SK-N-DZ (cell line): ENCODE results near the gene GRAMD1A. TPM values are rescaled to one million over a fixed set of nuclear protein-coding genes. Genes with fewer than 3 reads are reported as not detected.
"Not testable (repeated sequence)": the region's sequence is repeated elsewhere in the genome, so short reads cannot be mapped to it uniquely, and the experiment has no call there.

Source experiments
- DNase-seq: peaks from one replicate; pipeline ENCODE4 v3.0.0-alpha.2; 2015; ENCODE audit warnings: low spot score
- polyA plus RNA-seq, 2 experiments: library from polyadenylated mRNA; depleted of rRNA; stranded (reverse); fragments of >200 nt; gene quantifications; 2 replicates each; pipeline ENCODE4 v1.2.3, GENCODE V29; 2014

Gene GRAMD1A
- 11.7 and 12.7 TPM in 2 replicates for polyA plus RNA-seq (2014; cell fraction: cytosol; rRNA removed)
- 67.5 and 104 TPM in 2 replicates for polyA plus RNA-seq (2014; cell fraction: nucleus; rRNA removed)

GRCh38 chr19:34999498-35000337 lies at the start of gene GRAMD1A:
TSS of gene GRAMD1A (plus strand) at chr19:35000323. CDS start at chr19:35000479, 156 bp downstream.
- DNase-seq: peak; percentile 77

DNA sequence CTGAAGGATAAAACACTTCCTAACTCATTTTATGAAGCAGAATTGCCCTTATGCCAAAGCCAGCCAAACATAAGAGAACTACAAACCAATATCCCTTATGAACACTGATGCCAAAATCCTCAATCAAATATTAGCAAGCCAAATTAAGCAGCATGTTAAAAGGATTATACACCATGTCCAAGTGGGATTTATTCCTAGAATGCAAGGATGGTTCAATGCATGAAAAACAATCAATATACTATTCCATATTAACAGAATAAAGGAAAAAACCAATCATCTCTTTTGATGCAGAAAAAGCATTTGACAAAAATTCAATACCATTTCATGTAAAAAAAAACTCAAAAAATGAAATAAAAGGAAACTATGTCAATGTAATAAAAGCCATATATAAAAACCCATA lies 47.0 kb upstream of the GRAMD1A start:
- no peak for DNase-seq

GRCh38 chr19:34957830-34958751 lies 42.0 kb upstream of the GRAMD1A start:
- DNase-seq: no peak

- no peak for DNase-seq
Observed at GRCh38 chr19:34959021-34959420, 41.1 kb upstream of the GRAMD1A start.

DNA sequence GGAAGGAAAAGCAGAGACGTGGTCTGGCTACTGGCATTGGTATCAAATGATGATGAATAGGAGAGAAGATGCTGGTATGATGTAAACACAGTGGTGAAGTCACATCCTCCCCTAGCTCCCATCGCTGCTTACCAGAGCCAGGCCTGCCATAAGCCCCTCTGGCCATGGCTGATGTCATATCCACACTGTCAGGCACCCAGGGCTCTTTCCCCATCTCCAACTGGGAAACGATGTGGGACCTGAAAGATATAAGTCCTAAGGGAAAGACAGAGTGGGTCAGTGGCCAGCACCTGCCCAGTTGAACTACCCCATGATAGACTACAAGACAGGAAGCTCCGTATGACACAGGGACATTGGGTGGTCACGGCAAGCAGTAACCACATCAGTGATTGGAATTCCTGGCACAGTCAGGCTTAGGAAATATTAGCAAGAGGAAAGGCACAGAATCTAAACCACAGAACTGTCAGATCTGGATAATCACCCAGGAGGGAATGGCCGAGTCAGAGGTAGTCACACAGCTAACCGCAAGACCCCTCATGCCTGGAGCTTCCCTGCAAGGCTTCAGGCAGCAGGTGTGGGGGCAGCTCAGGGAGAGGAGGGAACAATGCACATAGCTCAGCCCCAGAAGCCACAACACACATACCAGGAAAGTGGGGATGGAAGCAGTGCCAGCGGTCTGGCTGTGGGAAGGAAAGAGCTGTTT lies 39.9 kb upstream of the GRAMD1A start:
- DNase-seq: no peak

DNA sequence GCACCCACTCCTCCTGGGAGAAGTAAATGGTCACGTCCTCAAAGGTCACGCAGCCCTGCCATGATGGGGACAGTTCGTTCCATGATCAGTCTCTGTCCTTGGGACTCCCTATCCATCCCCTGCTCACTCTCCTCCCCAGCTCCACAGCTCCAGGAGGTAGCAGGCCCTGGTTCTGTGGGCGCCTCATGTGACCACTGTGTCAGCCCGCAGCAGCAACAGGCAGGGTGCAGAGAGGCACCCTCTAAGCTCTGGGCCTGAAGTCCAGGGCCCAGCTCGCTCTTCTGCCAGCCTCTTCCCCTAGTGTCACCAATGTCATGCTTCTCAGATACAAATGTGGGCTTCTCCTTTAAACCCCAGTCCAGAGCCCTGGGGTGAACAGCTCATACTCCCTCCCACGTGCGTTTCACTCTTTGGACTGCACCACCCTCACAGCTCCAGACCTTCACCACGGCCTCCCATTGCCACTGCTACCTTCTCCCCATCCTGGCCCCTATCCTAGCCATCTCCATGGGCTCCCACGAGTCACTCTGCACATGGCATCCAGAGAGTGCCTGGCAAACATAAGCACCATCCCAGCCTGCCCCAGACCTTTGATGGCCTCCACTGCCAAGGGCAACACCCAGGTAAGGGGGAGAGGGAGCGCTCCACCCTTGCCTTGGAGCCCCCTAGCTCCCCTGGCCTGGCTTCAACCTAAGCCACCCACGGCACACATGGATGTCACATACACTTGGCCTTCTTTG lies 39.0 kb upstream of the GRAMD1A start:
- no peak for DNase-seq

DNA sequence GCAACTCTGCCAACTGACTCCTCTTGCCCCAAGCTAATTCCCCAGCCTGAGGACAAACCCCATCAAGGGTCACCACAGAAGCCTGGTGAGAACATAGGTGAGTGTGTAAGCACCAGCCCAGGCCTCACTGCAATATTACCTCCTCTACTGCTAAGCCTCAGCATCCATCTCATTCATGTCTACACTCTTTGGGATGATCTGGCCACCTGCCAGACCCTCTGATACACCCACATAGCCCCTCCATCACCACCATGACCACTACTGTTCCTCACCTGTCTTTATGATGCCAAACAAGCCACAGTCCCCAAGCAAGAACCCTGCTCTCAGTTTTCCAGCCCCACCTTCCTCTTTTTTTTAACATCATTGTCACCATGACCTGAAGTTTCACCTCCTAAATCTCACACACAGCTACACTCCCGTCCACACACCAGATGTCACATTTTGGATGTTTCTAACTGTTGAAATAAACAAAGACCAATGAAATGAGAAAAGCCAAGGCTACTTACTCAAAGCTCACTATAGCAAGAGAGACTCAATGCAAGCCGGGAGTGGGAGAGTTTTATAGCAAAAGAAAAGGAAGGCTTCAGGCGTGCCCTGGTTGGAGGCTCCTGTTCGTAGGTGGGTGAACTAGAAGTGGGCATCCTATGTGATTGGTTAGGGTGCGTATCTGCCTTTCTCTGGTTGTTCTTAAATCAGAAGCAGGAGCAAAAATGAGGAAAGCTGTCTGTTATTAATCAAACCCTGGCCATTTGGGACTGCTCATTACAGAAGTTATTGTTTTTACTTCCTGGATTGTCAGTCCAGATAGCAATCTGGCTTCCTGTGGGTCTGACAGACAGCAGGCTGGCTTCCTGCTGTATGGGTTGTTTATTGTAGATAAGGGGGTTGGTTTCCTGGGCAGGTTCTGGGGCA lies 38.1 kb upstream of the GRAMD1A start:
- no peak for DNase-seq

DNA sequence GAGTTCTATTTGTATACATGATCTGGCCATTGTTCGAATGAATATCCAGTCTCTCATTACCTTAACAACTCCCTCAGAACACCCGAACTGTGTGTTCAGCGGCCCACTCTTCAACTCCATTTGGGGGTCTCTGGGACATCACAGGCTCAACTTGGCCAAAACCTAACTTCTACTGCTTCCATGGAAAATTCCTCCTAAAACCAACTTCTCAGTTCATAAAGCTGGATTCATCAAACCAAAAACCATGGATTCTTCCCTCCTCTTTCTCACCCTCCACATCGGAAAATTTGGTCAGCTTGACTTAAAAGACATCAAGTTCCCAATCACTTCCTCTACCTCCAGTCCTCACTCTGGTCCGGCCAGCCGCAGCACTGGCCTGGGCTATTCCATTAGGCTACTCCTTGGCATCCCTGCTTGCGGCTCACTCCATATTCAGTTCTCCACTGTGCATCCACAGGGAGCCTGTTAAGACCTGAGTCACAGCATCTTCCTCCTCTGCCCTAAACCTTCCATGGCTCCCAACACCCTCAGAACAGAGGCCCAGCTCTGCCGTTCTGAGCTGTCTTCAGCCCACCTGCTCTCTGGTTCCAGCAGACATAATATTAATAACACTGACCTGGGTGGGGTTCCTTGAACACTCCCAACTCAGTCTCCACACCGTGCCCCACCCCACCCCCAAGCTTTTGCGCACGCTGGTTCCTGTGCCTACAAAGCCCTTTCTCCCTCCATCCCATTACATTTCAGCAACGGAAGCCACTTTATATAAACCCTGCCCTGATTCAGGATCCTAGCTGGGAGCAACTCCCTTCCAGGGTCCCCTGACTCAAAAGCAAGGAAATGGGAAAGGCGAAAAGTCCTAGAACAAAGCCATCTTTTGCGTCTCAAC lies 37.2 kb upstream of the GRAMD1A start:
- no peak for DNase-seq

- peak; percentile 78 for DNase-seq
Observed at GRCh38 chr19:34963573-34964406, 36.3 kb upstream of the GRAMD1A start, which contains the start of gene ZNF792. TSS of gene ZNF792 (minus strand) at chr19:34964229. CDS start at chr19:34963662, 567 bp downstream.

DNA sequence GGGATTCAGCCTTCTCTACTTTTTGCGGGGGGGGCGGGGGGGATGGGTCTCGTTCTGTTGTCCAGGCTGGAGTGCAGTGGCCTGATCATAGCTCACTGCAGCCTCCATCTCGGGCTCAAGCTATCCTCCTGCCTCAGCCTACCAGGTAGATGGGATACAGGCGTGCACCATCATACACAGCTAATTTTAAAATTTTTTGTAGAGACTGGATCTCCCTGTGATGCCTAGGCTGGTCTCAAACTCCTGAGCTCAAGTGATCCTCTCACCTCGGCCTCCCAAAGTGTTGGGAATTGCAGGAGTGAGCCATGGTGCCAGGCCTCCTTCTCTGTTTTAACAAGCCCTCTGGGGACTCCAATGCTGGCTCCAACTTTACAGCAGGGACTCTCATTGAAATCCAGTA lies 35.5 kb upstream of the GRAMD1A start:
- no peak for DNase-seq

- not testable (repeated sequence) for DNase-seq
Observed at GRCh38 chr19:34965505-34965904, 34.6 kb upstream of the GRAMD1A start.

- no peak for DNase-seq
Observed at GRCh38 chr19:34967551-34967950, 32.6 kb upstream of the GRAMD1A start.

DNA sequence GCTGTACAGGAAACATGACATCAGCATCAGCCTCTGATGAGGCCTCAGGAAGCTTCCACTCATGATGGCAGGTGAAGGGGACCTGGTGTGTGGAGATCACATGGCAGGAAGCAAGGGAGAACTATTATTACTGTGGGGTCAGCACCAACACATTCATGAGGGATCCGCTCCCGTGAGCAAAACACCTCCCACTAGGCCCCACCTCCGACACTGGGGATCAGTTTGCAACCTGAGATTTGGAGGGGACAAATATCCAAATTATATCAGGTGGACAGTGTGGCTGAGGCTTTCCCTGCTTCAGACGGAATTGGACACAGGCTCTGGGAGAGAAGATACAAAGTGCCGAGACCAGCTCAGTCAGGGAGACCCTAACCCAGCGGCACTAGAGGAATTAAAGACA lies 30.4 kb upstream of the GRAMD1A start:
- no peak for DNase-seq

GRCh38 chr19:34970185-34970780 lies 29.8 kb upstream of the GRAMD1A start:
- not testable (repeated sequence) for DNase-seq

- no peak for DNase-seq
Observed at GRCh38 chr19:34972163-34972705, 27.9 kb upstream of the GRAMD1A start.

DNA sequence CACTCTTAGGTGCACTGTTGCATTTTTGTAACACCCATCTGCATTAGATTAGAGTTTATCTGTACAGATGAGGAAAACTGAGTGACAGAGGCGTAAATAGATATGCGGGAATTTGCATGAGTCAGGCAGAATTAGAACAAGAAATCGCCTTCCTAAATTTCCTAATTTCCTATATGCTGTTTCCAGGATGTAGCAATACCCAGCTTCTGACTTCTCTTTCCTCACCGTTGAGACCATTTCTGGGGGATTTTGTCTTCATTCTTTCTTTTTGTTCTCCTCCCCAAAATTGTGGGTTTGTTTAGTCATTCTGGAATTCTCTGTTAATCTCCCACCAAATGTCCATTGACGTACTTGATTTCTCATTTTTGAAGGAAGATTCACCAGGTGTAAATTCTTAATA lies 25.5 kb upstream of the GRAMD1A start:
- no peak for DNase-seq

GRCh38 chr19:34975056-34975455 lies 25.1 kb upstream of the GRAMD1A start:
- no peak for DNase-seq
